SK-N-SH (cell line): ENCODE measurements around the gene NUFIP1. TPM values are rescaled to one million over a fixed set of nuclear protein-coding genes. Genes with fewer than 3 reads are reported as not detected.

Source experiments
- CTCF ChIA-PET: fragments of 300-600, 350-600 bp; formaldehyde crosslinking; extraction: SDS; loops from one replicate; lab custom pipeline; 2021; lab: Yijun Ruan, JAX
- POLR2A ChIA-PET: fragments of 350-600 bp; sonication (Branson Sonifier 250); formaldehyde crosslinking; extraction: SDS; loops from one replicate; lab custom pipeline; 2020; ENCODE audit warnings: antibody characterized with exemption, inconsistent platforms; lab: Yijun Ruan, JAX
- DNase-seq: peaks from one replicate; pipeline ENCODE4 v3.0.0; 2012
- H2AFZ ChIP-seq: fragments of 200-600 bp; sonication (generic); 2 replicates; pipeline ENCODE4 v1.8.1; 2016; ENCODE audit warnings: antibody characterized with exemption, mild to moderate bottlenecking, low read depth
- H3F3A ChIP-seq: fragments of 200-600 bp; sonication (generic); replicated peaks from 2 replicates; pipeline ENCODE3; 2016; ENCODE audit warnings: antibody characterized with exemption, mild to moderate bottlenecking; ENCODE audit not compliant: insufficient read depth
- H3K27ac ChIP-seq, 2 experiments: fragments of 200-500 bp in 1 of 2; fragments of 200-600 bp in 1 of 2; sonication (Bioruptor generic) in 1 of 2; sonication (generic), shearing (Covaris generic) in 1 of 2; 2 replicates each; pipeline versions ENCODE4 v1.5.1 to v1.6.1; 2014 to 2016; ENCODE audit warnings: low read depth in 2 of 2, inconsistent platforms in 1 of 2, low read length in 1 of 2, mild to moderate bottlenecking in 1 of 2, mixed read lengths in 1 of 2
- H3K27me3 ChIP-seq: fragments of 200-600 bp; sonication (generic), shearing (Covaris generic); 2 replicates; pipeline ENCODE4 v1.6.1; 2016; ENCODE audit warnings: mixed run types; ENCODE audit not compliant: insufficient read depth
- H3K36me3 ChIP-seq, 2 experiments: fragments of 200-500 bp in 1 of 2; fragments of 200-600 bp in 1 of 2; sonication (Bioruptor generic) in 1 of 2; sonication (generic) in 1 of 2; replicated peaks in 1 of 2; 2 replicates each; pipeline versions ENCODE3 to v1.5.1; 2014 to 2016; ENCODE audit warnings: low read length in 1 of 2, mild to moderate bottlenecking in 1 of 2; ENCODE audit not compliant: insufficient read depth in 2 of 2, control insufficient read depth in 1 of 2
- H3K4me1 ChIP-seq, 2 experiments: fragments of 200-500 bp in 1 of 2; fragments of 200-600 bp in 1 of 2; sonication (Bioruptor generic) in 1 of 2; sonication (generic), shearing (Covaris generic) in 1 of 2; 2 replicates each; pipeline versions ENCODE4 v1.5.1 to v1.6.1; 2014 to 2016; ENCODE audit warnings: low read depth in 1 of 2, low read length in 1 of 2, mixed run types in 1 of 2; ENCODE audit not compliant: insufficient read depth in 2 of 2, control insufficient read depth in 1 of 2
- H3K4me2 ChIP-seq: fragments of 200-600 bp; sonication (generic), shearing (Covaris generic); 2 replicates; pipeline ENCODE4 v1.6.1; 2017; ENCODE audit warnings: mixed run types
- H3K4me3 ChIP-seq, 2 experiments: fragments of 200-500 bp in 1 of 2; fragments of 200-600 bp in 1 of 2; sonication (Bioruptor generic) in 1 of 2; sonication (generic), shearing (Covaris generic) in 1 of 2; 2 replicates each; pipeline versions ENCODE4 v1.5.1 to v1.8.1; 2014 to 2016; ENCODE audit warnings: low read depth in 2 of 2, inconsistent platforms in 1 of 2, low read length in 1 of 2, mild to moderate bottlenecking in 1 of 2, mixed read lengths in 1 of 2, moderate library complexity in 1 of 2
- H3K79me2 ChIP-seq: fragments of 200-600 bp; sonication (generic); 2 replicates; pipeline ENCODE4 v1.8.1; 2017; ENCODE audit warnings: mild to moderate bottlenecking; ENCODE audit not compliant: insufficient read depth
- H3K9ac ChIP-seq: fragments of 200-600 bp; sonication (generic); 2 replicates; pipeline ENCODE4 v1.6.1; 2017; ENCODE audit warnings: mixed run types
- H3K9me2 ChIP-seq: fragments of 200-600 bp; sonication (generic); 2 replicates; pipeline ENCODE4 v1.6.1; 2017; ENCODE audit warnings: mixed run types
- H3K9me3 ChIP-seq: fragments of 200-600 bp; sonication (generic); 2 replicates; pipeline ENCODE4 v1.6.1; 2017; ENCODE audit warnings: mixed run types, mild to moderate bottlenecking, moderate library complexity
- H4K20me1 ChIP-seq: fragments of 200-600 bp; sonication (generic); 2 replicates; pipeline ENCODE4 v1.6.1; 2017; ENCODE audit warnings: mild to moderate bottlenecking, mixed run types; ENCODE audit not compliant: insufficient read depth
- CTCF ChIP-seq: fragments of 200-600 bp; sonication (generic); IDR thresholded peaks from 2 replicates; pipeline ENCODE4 v1.6.1; 2017; ENCODE audit warnings: antibody characterized with exemption, mild to moderate bottlenecking, moderate library complexity
- ELF1 ChIP-seq: IDR thresholded peaks from 2 replicates; pipeline ENCODE4 v1.4.0; 2012
- FOSL2 ChIP-seq: IDR thresholded peaks from 2 replicates; pipeline ENCODE4 v1.4.0; 2012; ENCODE audit warnings: low read depth, mild to moderate bottlenecking, moderate library complexity, borderline replicate concordance
- FOXJ3 ChIP-seq: sonication (generic); formaldehyde crosslinking; IDR thresholded peaks from 2 replicates; pipeline ENCODE4 v1.5.1; 2020; ENCODE audit warnings: mild to moderate bottlenecking, missing genetic modification reagents
- FOXM1 ChIP-seq: IDR thresholded peaks from 2 replicates; pipeline ENCODE4 v1.4.0; 2012; ENCODE audit warnings: low read depth, mild to moderate bottlenecking
- GABPA ChIP-seq: IDR thresholded peaks from 2 replicates; pipeline ENCODE4 v1.4.0; 2012; ENCODE audit warnings: low read depth, mild to moderate bottlenecking
- GATA2 ChIP-seq: sonication (generic); formaldehyde crosslinking; IDR thresholded peaks from 2 replicates; pipeline ENCODE4 v1.5.0; 2020; ENCODE audit warnings: mild to moderate bottlenecking, missing genetic modification reagents
- IRF3 ChIP-seq: fragments of 150-350 bp; IDR thresholded peaks from 2 replicates; pipeline ENCODE4 v1.6.1; 2016; ENCODE audit warnings: mild to moderate bottlenecking, low read depth, low read length
- MEF2A ChIP-seq: IDR thresholded peaks from 2 replicates; pipeline ENCODE4 v1.4.0; 2012; ENCODE audit warnings: low read depth, borderline replicate concordance
- MXI1 ChIP-seq: IDR thresholded peaks from 2 replicates; pipeline ENCODE4 v1.6.1; 2012; ENCODE audit warnings: mild to moderate bottlenecking, low read depth, low read length, improper control_type of control experiment
- NFIC ChIP-seq: IDR thresholded peaks from 2 replicates; pipeline ENCODE4 v1.4.0; 2012; ENCODE audit warnings: borderline replicate concordance
- POLR2AphosphoS5 ChIP-seq: IDR thresholded peaks from 2 replicates; pipeline ENCODE4 v1.6.1; 2012; ENCODE audit warnings: low read depth, low read length
- RCOR1 ChIP-seq: fragments of 150-350 bp; IDR thresholded peaks from 2 replicates; pipeline ENCODE4 v1.6.1; 2017; ENCODE audit warnings: antibody characterized with exemption, low read length
- REST ChIP-seq: IDR thresholded peaks from 2 replicates; pipeline ENCODE4 v1.6.1; 2012; ENCODE audit warnings: mild to moderate bottlenecking, low read depth, low read length, moderate library complexity
- SMC3 ChIP-seq: IDR thresholded peaks from 2 replicates; pipeline ENCODE4 v1.6.1; 2012; ENCODE audit warnings: low read depth, low read length, improper control_type of control experiment
- TCF12 ChIP-seq: IDR thresholded peaks from 2 replicates; pipeline ENCODE4 v1.4.0; 2012
- TEAD4 ChIP-seq: IDR thresholded peaks from 2 replicates; pipeline ENCODE4 v1.4.0; 2012; ENCODE audit warnings: mild to moderate bottlenecking, borderline replicate concordance; ENCODE audit not compliant: insufficient read depth
- USF1 ChIP-seq: IDR thresholded peaks from 2 replicates; pipeline ENCODE4 v1.4.0; 2012; ENCODE audit warnings: low read depth, borderline replicate concordance
- USF2 ChIP-seq: fragments of 150-350 bp; IDR thresholded peaks from 2 replicates; pipeline ENCODE4 v1.6.1; 2017; ENCODE audit warnings: antibody characterized with exemption, low read length, low read depth, borderline replicate concordance
- WGBS: methylation state at CpG from one replicate; pipeline ENCODE4 v1.1.6; 2017; ENCODE audit warnings: low lambda C conversion rate; 5-methylcytosine and 5-hydroxymethylcytosine counted together
- polyA plus RNA-seq, 3 experiments: library from polyadenylated mRNA; depleted of rRNA; stranded (reverse); fragments of >200 nt; gene quantifications; 2 replicates each; pipeline ENCODE4 v1.2.3, GENCODE V29; 2012

NUFIP1 gene
- polyA plus RNA-seq, 1 of the 3 experiments (the other 2 are of a cell fraction), result 1.9 TPM

- TF ChIP-seq REST (peak; percentile 27; the same call in 1 of the 2 replicates), RCOR1 (no peak; the same call in 1 of the 2 replicates), MEF2A (no peak), TEAD4 (peak; percentile 71), USF2 (no peak), CTCF (peak; percentile 74), GATA2 (CRISPR knock-in tag) (no peak), FOXJ3 (CRISPR knock-in tag) (peak; percentile 73; the same call in 1 of the 2 replicates)
Measured at GRCh38 chr13:44918326-44919103, 70.8 kb downstream of the NUFIP1 start (continued).

- Histone ChIP-seq H3K36me3 (no peaks in the 10 kb centered on the region), H3K4me3 (peak overlapping the region; percentile 58 to 64), H3F3A (peaks cover 18% of the 10 kb centered on the region), H3K9ac (peak overlapping the region; percentile 84), H3K4me2 (peak overlapping the region; percentile 73), H2AFZ (peak overlapping the region; percentile 86), H3K27me3 (no peaks in the 10 kb centered on the region), H3K9me2 (no peaks in the 10 kb centered on the region), H4K20me1 (no peaks in the 10 kb centered on the region), H3K9me3 (no peaks in the 10 kb centered on the region), H3K4me1 (peaks cover 8 to 20% of the 10 kb centered on the region in 2 experiments; a peak in 3 of 4 replicates), H3K79me2 (no peaks in the 10 kb centered on the region), H3K27ac (peak overlapping the region; percentile 98 to 99)
- ChIA-PET POLR2A (no interaction called here), CTCF (interaction anchor here (0.6 to 3.1 kb wide), 18 partner anchors 10 to 675 kb away, joined by 3 to 16 read pairs (median 4); no protein-coding TSS in a partner anchor)
- peak; percentile 84 for DNase-seq
- 2% methylated on average over 36 of the region's 41 CpGs for WGBS
- TF ChIP-seq GATA2 (CRISPR knock-in tag) (no peak; the same call in 1 of the 2 replicates), SMC3 (peak; percentile 39; the same call in 1 of the 2 replicates), MEF2A (no peak), GABPA (peak; percentile 28; the same call in 1 of the 2 replicates), TCF12 (no peak; the same call in 1 of the 2 replicates), IRF3 (no peak), USF1 (peak; percentile 34; the same call in 1 of the 2 replicates), POLR2AphosphoS5 (no peak), MXI1 (no peak; the same call in 1 of the 2 replicates), FOSL2 (peak; percentile 79), NFIC (0 out of 2 replicates have a peak, but pooled peaks have one; percentile 9), ELF1 (peak; percentile 99), FOXM1 (no peak; the same call in 1 of the 2 replicates)
Measured at GRCh38 chr13:44917589-44918325, 71.5 kb downstream of the NUFIP1 start.
